ENCODE results near the gene RAB35.

DNA sequence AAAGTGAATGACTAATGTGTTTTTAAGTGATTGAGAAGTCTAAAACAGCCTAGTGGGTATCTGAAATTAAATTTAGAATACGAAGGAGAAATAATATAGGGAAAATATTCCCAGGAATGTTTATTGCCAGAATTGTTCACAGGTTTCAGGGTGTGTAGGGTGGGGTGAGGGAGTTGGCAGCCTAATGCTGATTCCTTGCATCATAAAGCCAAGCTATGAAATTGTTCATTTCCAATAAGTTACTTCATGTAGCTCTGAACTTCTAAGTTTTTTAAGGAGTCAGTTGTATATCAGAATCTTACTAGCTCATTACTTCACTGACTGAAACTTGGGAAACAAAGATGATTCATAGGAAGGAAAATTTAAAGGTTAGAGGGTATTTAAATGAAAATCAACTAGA lies 56.4 kb downstream of the RAB35 start:
- TF ChIP-seq RAD21 (IDR thresholded peaks at IDR 0.05; ENCODE audit: low read length), result no peak
- TF ChIP-seq CTCF (IDR thresholded peaks at IDR 0.05), result no peak
- no peak for TF ChIP-seq TAF1 (IDR thresholded peaks at IDR 0.05; ENCODE audit: borderline replicate concordance, low read depth, low read length)
- no peak for TF ChIP-seq EP300 (IDR thresholded peaks at IDR 0.05; ENCODE audit: borderline replicate concordance in 1 of 2, low read depth in 1 of 2, low read length in 1 of 2)
- no peak for TF ChIP-seq MAX (IDR thresholded peaks at IDR 0.05; ENCODE audit: low read depth)
- no peak for TF ChIP-seq SMC3 (IDR thresholded peaks at IDR 0.05; ENCODE audit: low read depth, low read length)
- no peak for TF ChIP-seq FOXM1 (IDR thresholded peaks at IDR 0.05; ENCODE audit: low read depth)
- TF ChIP-seq TEAD4 (IDR thresholded peaks at IDR 0.05; ENCODE audit: borderline replicate concordance, insufficient read depth), result no peak
- no peak for TF ChIP-seq EZH2phosphoT487 (IDR thresholded peaks at IDR 0.05; ENCODE audit: borderline replicate concordance, low read depth)
- no peak for TF ChIP-seq RXRA (IDR thresholded peaks at IDR 0.05; ENCODE audit: borderline replicate concordance, low read depth)
- TF ChIP-seq JUND (IDR thresholded peaks at IDR 0.05), result no peak
- TF ChIP-seq RFX5 (IDR thresholded peaks at IDR 0.05; ENCODE audit: low read length), result no peak

All from SK-N-SH (cell line).